Subcutaneous adipose tissue (tissue), 4 donors: ENCODE data around the gene TCF7L2. TPM values are rescaled to one million over a fixed set of nuclear protein-coding genes. Genes with fewer than 3 reads are reported as not detected.

Source experiments
- total RNA-seq, 4 donors: library from RNA; depleted of rRNA; stranded (reverse); fragments of >200 nt; gene quantifications; one replicate each; pipeline ENCODE4 v1.1.0, GENCODE V29; 2016
- TF ChIP-seq, protein P1 (sequence below): fragments of 450-650 bp; IDR thresholded peaks from one replicate; pipeline ENCODE4 v1.5.1; 2016; ENCODE audit warnings: low read depth, mild to moderate bottlenecking, control low read depth, antibody characterized with exemption, moderate library complexity

The TCF7L2 gene
- total RNA-seq, 4 donors from 2014 or later = 24.3 to 70.1 (median 43.5) TPM

DNA sequence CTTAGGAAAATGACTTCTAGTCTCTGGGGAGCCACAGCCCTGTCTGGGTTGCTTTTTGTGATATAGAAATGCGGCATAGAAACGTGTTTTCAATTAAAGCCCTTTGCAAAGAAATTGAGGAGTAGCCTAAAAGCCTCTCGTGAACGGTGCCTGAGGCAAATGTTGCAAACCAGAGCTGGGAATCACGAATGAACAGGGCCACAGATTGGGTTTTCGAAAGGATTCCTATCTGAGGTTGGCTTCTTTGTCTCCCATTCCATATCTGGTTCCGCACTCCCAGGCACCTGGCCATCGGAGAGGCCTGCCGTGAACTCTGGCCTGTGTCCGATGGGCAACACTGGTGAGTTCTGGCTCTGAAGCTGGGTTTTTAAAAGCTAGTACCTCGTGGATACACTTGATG lies 221.6 kb downstream of the TCF7L2 start:
- TF ChIP-seq, protein P1, sequence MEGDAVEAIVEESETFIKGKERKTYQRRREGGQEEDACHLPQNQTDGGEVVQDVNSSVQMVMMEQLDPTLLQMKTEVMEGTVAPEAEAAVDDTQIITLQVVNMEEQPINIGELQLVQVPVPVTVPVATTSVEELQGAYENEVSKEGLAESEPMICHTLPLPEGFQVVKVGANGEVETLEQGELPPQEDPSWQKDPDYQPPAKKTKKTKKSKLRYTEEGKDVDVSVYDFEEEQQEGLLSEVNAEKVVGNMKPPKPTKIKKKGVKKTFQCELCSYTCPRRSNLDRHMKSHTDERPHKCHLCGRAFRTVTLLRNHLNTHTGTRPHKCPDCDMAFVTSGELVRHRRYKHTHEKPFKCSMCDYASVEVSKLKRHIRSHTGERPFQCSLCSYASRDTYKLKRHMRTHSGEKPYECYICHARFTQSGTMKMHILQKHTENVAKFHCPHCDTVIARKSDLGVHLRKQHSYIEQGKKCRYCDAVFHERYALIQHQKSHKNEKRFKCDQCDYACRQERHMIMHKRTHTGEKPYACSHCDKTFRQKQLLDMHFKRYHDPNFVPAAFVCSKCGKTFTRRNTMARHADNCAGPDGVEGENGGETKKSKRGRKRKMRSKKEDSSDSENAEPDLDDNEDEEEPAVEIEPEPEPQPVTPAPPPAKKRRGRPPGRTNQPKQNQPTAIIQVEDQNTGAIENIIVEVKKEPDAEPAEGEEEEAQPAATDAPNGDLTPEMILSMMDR = no peak

DNA sequence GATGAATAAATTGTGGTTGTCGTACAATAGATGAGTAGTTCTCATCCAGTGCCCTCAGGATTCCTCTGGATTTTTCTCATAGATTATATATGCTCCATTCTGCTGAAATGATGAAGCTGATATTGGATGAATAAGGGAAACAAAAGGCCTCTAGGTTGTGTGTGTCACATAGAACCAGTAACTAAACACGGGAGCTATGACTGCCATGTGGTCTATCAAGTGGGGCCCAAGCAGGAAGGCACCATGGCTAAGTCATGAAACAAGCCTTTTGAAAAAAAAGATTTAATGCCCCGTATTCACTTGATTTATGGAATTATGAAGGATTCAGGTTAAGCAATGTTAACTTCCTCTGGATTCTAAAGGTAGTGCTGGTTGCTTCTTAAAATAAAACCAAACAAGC lies 225.1 kb downstream of the TCF7L2 start:
- TF ChIP-seq, protein P1 = no peak

GRCh38 chr10:113175756-113176651 lies 226.0 kb downstream of the TCF7L2 start:
- TF ChIP-seq, protein P1 = no peak

GRCh38 chr10:113176652-113177155 lies 226.7 kb downstream of the TCF7L2 start:
- TF ChIP-seq, protein P1 = no peak

DNA sequence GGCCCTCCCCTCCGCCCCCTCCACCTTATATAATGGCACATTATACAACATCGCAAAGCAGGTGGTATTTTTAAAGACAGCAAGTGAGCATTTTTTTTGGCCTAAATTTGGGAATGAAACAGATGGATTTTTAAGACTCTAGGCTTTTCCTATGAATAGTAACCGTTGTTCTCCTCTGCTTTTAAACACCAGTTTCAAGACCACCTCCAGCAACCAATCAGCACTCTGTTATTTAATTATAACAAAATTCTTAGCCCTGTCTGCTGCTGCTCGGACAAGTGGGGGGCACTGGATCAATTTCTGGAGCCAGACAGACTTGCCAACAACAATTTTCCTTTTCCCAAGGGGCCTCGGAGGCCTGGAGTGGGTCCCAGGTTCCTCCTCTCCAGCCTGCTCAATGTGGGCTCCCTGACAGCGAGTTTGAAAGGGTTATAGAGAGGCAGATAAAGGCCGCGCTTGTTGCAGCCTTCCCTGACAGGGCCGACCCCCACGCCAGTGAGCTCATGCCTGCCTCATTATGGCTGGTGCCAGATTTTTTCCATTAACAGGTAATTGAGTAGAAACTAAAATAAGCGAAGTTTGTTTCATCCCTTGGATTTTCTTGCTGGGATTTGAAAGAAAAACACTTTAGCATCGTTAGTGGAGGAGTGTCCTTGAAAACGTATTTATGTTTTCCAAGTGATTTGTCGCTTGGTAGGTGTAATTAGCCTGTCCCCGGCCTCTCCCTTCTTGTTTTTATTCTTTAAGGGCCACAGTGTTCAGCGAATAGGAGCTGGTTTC lies 227.3 kb downstream of the TCF7L2 start:
- TF ChIP-seq, protein P1 = no peak

- TF ChIP-seq, protein P1 = no peak
Measured at GRCh38 chr10:113177936-113178335, 227.9 kb downstream of the TCF7L2 start.

DNA sequence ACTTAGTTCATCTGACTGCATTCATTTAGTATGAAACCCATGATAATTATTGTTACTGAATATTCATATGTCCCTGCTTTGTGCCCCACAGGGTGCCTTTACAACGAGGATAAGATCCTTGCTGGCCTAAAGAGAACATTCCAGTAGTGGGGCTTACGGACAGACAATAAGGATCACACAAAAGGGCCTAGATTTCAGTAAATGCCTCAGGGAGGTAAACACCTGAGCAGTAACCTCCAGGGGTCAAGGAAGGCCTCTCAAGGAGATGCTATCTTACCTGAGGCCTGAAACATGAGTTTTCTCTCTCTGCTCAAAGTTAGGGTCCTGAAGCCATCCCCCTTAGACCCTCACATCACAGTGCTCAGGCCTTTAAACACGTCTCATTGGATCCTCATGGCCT lies 228.7 kb downstream of the TCF7L2 start:
- TF ChIP-seq, protein P1 = no peak
